ENCODE measurements around the gene CORO2B.
"Not testable (repeated sequence)": the region's sequence is repeated elsewhere in the genome, so short reads cannot be mapped to it uniquely, and the experiment has no call there.

Gene CORO2B

GRCh38 chr15:68603951-68604350 is 25.2 kb downstream of the CORO2B start:
- Histone ChIP-seq H3K4me3 (replicated peaks; ENCODE audit: insufficient read depth, low read length) (no peak overlapping the region), H3K27ac (replicated peaks) (no peak overlapping the region), H3K27me3 (ENCODE audit: insufficient read depth, poor library complexity, severe bottlenecking) (no peaks in the 10 kb centered on the region)
- no peak for DNase-seq (ENCODE audit: low read depth in 1 of 2, low spot score in 1 of 2)
- TF ChIP-seq CTCF (IDR thresholded peaks at IDR 0.05; ENCODE audit: insufficient read depth, low read length) (no peak), POLR2AphosphoS5 (IDR thresholded peaks at IDR 0.05; ENCODE audit: low read depth) (no peak), GABPA (IDR thresholded peaks at IDR 0.05; ENCODE audit: low read depth) (no peak), SPI1 (IDR thresholded peaks at IDR 0.05; ENCODE audit: borderline replicate concordance, low read depth) (no peak)
- TF ChIP-seq, protein P1, sequence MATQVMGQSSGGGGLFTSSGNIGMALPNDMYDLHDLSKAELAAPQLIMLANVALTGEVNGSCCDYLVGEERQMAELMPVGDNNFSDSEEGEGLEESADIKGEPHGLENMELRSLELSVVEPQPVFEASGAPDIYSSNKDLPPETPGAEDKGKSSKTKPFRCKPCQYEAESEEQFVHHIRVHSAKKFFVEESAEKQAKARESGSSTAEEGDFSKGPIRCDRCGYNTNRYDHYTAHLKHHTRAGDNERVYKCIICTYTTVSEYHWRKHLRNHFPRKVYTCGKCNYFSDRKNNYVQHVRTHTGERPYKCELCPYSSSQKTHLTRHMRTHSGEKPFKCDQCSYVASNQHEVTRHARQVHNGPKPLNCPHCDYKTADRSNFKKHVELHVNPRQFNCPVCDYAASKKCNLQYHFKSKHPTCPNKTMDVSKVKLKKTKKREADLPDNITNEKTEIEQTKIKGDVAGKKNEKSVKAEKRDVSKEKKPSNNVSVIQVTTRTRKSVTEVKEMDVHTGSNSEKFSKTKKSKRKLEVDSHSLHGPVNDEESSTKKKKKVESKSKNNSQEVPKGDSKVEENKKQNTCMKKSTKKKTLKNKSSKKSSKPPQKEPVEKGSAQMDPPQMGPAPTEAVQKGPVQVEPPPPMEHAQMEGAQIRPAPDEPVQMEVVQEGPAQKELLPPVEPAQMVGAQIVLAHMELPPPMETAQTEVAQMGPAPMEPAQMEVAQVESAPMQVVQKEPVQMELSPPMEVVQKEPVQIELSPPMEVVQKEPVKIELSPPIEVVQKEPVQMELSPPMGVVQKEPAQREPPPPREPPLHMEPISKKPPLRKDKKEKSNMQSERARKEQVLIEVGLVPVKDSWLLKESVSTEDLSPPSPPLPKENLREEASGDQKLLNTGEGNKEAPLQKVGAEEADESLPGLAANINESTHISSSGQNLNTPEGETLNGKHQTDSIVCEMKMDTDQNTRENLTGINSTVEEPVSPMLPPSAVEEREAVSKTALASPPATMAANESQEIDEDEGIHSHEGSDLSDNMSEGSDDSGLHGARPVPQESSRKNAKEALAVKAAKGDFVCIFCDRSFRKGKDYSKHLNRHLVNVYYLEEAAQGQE (IDR thresholded peaks at IDR 0.05; ENCODE audit: insufficient replicate concordance, low read depth) = no peak

DNA sequence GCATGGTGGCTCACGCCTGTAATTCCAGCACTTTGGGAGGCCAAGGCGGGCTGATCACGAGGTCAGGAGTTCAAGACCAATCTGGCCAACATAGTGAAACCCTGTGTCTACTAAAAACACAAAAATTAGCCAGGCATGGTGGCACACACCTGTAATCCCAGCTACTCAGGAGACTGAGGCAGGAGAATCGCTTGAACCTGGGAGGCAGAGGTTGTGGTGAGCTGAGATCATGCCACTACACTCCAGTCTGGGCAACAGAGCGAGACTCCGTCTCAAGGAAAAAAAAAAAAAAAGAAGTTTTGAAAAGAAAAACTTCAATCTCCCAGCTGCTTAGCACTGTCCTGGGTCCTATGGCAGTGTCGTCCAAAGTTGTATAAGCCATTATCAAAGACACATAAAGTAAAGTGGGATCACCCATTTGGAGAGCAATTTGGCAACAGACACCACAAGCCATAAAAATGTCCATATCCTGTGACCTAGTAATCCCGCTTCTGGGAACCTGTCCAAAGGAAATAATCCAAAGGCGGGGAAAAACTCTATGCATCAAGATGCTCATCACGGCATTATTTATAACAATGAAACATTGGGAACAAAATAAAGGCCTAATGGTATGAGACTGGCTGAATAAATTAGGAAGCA is 26.2 kb downstream of the CORO2B start:
- H3K27me3 ChIP-seq (ENCODE audit: insufficient read depth, poor library complexity, severe bottlenecking); DNase-seq (ENCODE audit: low read depth in 1 of 2, low spot score in 1 of 2); H3K4me3 ChIP-seq (replicated peaks; ENCODE audit: insufficient read depth, low read length); H3K27ac ChIP-seq (replicated peaks): not testable (repeated sequence)

- no peak overlapping the region for H3K4me3 ChIP-seq (replicated peaks; ENCODE audit: insufficient read depth, low read length)
- no peaks in the 10 kb centered on the region for H3K27me3 ChIP-seq (ENCODE audit: insufficient read depth, poor library complexity, severe bottlenecking)
- TF ChIP-seq GABPA (IDR thresholded peaks at IDR 0.05; ENCODE audit: low read depth) = no peak
- TF ChIP-seq POLR2AphosphoS5 (IDR thresholded peaks at IDR 0.05; ENCODE audit: low read depth) = no peak
- TF ChIP-seq, protein P1 (IDR thresholded peaks at IDR 0.05; ENCODE audit: insufficient replicate concordance, low read depth) = no peak
- no peak for TF ChIP-seq SPI1 (IDR thresholded peaks at IDR 0.05; ENCODE audit: borderline replicate concordance, low read depth)
- no peak for TF ChIP-seq CTCF (IDR thresholded peaks at IDR 0.05; ENCODE audit: insufficient read depth, low read length)
- no peak overlapping the region for H3K27ac ChIP-seq (replicated peaks)
- no peak for DNase-seq (ENCODE audit: low read depth in 1 of 2, low spot score in 1 of 2)
These were observed 27.6 kb downstream of the CORO2B start for GRCh38 chr15:68606375-68606774.

GRCh38 chr15:68608206-68608843 is 29.5 kb downstream of the CORO2B start:
- Histone ChIP-seq H3K27me3 (ENCODE audit: insufficient read depth, poor library complexity, severe bottlenecking) (no peaks in the 10 kb centered on the region), H3K27ac (replicated peaks) (no peak overlapping the region), H3K4me3 (replicated peaks; ENCODE audit: insufficient read depth, low read length) (no peak overlapping the region)
- no peak for DNase-seq (ENCODE audit: low read depth in 1 of 2, low spot score in 1 of 2)
- no peak for TF ChIP-seq POLR2AphosphoS5 (IDR thresholded peaks at IDR 0.05; ENCODE audit: low read depth)
- TF ChIP-seq, protein P1 (IDR thresholded peaks at IDR 0.05; ENCODE audit: insufficient replicate concordance, low read depth) = no peak
- no peak for TF ChIP-seq GABPA (IDR thresholded peaks at IDR 0.05; ENCODE audit: low read depth)
- no peak for TF ChIP-seq CTCF (IDR thresholded peaks at IDR 0.05; ENCODE audit: insufficient read depth, low read length)
- TF ChIP-seq SPI1 (IDR thresholded peaks at IDR 0.05; ENCODE audit: borderline replicate concordance, low read depth) = no peak
